Chondrocyte (in vitro differentiated cells): Measurements from ENCODE around the gene FRMD4B. TPM values are rescaled to one million over a fixed set of nuclear protein-coding genes. Genes with fewer than 3 reads are reported as not detected.

ENCODE experiments used
- DNase-seq: peaks from one replicate; pipeline ENCODE4 v3.0.0; 2021; ENCODE audit warnings: mixed read lengths, low spot score
- H3K27ac Mint-ChIP-seq: one replicate; pipeline ENCODE4 v1.8.0; 2021; ENCODE audit warnings: mild to moderate bottlenecking, moderate library complexity, mixed read lengths; ENCODE audit not compliant: unreplicated experiment
- H3K27me3 Mint-ChIP-seq: 2 replicates; pipeline ENCODE4 v1.8.0; 2021; ENCODE audit warnings: low read depth, mixed read lengths
- H3K36me3 Mint-ChIP-seq: 2 replicates; pipeline ENCODE4 v1.8.0; 2021; ENCODE audit warnings: low read depth, mixed read lengths
- H3K4me1 Mint-ChIP-seq: 2 replicates; pipeline ENCODE4 v1.8.0; 2021; ENCODE audit warnings: low read depth, mild to moderate bottlenecking, mixed read lengths
- H3K4me3 Mint-ChIP-seq: one replicate; pipeline ENCODE4 v1.8.0; 2021; ENCODE audit warnings: mild to moderate bottlenecking, moderate library complexity, mixed read lengths; ENCODE audit not compliant: unreplicated experiment
- H3K9me3 Mint-ChIP-seq: 2 replicates; pipeline ENCODE4 v1.8.0; 2021; ENCODE audit warnings: low read depth, mixed read lengths
- total RNA-seq: library from RNA; stranded (reverse); gene quantifications from 3 replicates; pipeline ENCODE4 v1.2.1, GENCODE V29; 2021
- TF ChIP-seq, protein P1 (sequence below): fragments of 200-600 bp; sonication (generic); IDR thresholded peaks from 2 replicates; pipeline ENCODE4 v1.5.0; 2021; ENCODE audit warnings: antibody characterized with exemption, mild to moderate bottlenecking, moderate library complexity

The FRMD4B gene
- total RNA-seq, 1 donor from 2014 or later = 4.1 TPM

DNA sequence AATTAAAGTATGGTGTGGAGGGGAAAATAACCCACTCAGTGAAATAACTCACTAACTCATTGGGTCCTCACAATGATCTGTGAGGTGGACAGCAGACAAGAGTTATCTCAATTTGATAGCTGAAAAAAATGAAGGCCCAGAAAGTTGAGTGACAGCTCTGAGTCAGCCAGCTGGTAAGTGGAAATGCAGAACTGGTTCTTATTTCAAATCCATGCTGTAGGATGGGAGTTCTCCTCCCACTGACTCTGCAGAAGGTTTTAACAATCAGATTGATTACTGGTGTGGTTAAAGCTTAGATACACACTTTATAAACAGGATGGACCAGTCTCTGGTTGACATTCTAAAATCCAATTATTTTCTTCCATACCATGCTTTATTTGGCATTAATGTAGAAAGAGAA is 176.5 kb downstream of the FRMD4B start:
- Mint-ChIP-seq H3K27ac (no peak overlapping the region), H3K36me3 (no peaks in the 10 kb centered on the region), H3K9me3 (no peaks in the 10 kb centered on the region), H3K4me1 (peaks cover 11% of the 10 kb centered on the region), H3K27me3 (no peaks in the 10 kb centered on the region), H3K4me3 (no peak overlapping the region)
- no peak for DNase-seq
- TF ChIP-seq, protein P1, sequence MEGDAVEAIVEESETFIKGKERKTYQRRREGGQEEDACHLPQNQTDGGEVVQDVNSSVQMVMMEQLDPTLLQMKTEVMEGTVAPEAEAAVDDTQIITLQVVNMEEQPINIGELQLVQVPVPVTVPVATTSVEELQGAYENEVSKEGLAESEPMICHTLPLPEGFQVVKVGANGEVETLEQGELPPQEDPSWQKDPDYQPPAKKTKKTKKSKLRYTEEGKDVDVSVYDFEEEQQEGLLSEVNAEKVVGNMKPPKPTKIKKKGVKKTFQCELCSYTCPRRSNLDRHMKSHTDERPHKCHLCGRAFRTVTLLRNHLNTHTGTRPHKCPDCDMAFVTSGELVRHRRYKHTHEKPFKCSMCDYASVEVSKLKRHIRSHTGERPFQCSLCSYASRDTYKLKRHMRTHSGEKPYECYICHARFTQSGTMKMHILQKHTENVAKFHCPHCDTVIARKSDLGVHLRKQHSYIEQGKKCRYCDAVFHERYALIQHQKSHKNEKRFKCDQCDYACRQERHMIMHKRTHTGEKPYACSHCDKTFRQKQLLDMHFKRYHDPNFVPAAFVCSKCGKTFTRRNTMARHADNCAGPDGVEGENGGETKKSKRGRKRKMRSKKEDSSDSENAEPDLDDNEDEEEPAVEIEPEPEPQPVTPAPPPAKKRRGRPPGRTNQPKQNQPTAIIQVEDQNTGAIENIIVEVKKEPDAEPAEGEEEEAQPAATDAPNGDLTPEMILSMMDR = no peak

DNA sequence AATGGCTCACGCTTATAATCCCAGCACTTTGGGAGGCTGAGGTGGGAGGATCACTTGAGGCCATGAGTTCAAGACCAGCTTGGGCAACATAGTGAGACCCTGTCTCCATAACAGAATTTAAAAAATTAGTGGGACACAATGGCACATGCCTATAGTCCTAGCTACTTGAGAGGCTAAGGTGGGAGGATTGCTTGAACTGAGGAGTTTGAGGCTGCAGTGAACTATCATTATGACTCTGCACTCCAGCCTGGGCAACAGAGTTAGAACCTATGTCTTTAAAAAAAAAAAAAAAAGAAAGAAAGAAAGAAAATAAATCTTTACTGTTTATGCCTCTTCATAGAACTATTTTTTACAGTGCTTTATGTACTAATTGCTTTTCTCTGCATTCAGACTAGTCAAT is 178.9 kb downstream of the FRMD4B start:
- Mint-ChIP-seq H3K36me3 (no peaks in the 10 kb centered on the region), H3K4me1 (peaks cover 8% of the 10 kb centered on the region), H3K27ac (no peak overlapping the region), H3K27me3 (no peaks in the 10 kb centered on the region), H3K4me3 (no peak overlapping the region), H3K9me3 (no peaks in the 10 kb centered on the region)
- TF ChIP-seq, protein P1 = no peak
- DNase-seq = no peak

DNA sequence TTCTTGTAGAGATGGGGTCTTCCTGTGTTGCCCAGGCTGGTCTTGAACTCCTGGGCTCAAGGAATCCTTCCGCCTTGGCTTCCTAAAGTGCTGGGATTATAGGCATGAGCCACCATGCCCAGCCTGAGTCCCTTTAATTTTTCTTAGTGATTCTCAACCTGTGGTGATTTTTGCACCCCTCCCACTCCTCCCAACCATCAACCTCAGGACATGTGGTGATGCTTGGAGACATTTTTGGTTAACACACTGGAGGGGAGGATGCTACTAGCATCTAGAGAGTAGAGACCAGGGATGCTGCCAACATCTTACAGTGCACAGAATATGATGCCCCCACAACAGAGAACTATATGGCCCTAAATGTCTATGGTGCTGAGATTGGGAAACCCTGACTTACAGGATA is 180.5 kb downstream of the FRMD4B start:
- H3K4me1 Mint-ChIP-seq = peaks cover 11% of the 10 kb centered on the region
- H3K36me3 Mint-ChIP-seq = no peaks in the 10 kb centered on the region
- no peak overlapping the region for H3K4me3 Mint-ChIP-seq
- no peaks in the 10 kb centered on the region for H3K9me3 Mint-ChIP-seq
- TF ChIP-seq, protein P1 = no peak
- no peak for DNase-seq
- no peak overlapping the region for H3K27ac Mint-ChIP-seq
- H3K27me3 Mint-ChIP-seq = no peaks in the 10 kb centered on the region

DNA sequence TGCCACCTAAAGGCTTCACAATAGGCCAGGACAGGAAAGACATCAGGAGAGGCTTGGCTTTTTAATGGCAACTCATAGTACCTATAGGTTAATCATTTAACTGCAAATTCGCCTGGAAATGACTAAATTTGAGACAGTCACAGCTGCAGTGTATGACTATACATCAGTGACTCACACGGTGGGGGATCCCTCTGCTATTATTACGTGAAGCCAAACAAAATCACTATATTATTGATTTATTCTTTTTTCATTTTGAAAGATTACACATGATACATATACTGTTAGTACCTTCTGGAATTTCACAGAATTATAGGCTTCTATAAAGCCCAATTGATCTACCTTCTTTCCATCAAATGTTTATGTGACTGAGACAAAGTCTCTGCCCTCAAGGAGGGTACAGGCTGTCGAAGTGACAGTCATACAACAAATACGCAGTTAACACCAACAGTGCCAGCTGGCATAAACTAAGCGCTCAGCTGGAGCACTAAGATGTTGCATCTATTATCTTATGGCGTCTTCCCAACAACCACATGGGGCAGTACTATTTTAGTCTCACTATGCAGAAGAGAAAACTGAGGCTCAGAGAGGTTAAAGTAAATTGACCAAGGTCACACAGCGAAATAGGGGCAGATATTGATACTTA is 181.5 kb downstream of the FRMD4B start:
- H3K27ac Mint-ChIP-seq = no peak overlapping the region
- TF ChIP-seq, protein P1 = no peak
- no peak for DNase-seq
- no peaks in the 10 kb centered on the region for H3K27me3 Mint-ChIP-seq
- H3K9me3 Mint-ChIP-seq = no peaks in the 10 kb centered on the region
- no peak overlapping the region for H3K4me3 Mint-ChIP-seq
- H3K4me1 Mint-ChIP-seq = peaks cover 13% of the 10 kb centered on the region
- H3K36me3 Mint-ChIP-seq = no peaks in the 10 kb centered on the region

DNA sequence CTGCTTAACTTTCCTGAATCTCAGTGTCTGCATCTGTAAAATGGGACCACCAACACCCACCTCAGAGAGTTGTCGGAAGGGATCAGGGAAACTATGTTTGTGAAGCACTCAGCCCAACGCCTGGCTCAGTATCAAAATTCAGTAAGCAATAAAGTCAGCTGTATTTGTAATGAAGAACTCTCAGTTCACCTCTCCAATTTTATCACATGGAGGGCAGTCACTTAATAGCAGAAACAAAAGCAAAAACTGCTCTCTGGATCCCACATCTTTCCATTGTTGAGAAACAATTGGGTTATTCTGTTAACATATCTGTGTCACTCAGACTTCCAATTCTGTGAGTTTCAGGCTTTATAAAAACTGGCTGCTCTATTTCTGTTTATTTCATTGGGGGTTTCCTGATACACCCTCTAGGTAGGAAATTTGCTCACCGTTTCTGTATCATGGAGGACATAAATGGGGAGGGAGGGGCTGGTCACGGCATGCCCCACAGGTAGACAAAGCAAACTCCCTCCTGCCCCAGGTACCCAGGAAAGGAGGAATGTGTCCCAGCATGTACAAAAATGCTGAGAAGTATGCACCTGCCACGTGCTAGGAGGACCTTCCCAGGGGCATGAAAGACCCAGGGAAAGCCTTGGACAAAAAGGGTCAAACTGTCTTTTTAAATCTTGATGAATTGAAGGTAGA is 182.1 kb downstream of the FRMD4B start:
- TF ChIP-seq, protein P1 = no peak
- no peak for DNase-seq
- Mint-ChIP-seq H3K4me3 (no peak overlapping the region), H3K4me1 (peaks cover 13% of the 10 kb centered on the region), H3K27ac (no peak overlapping the region), H3K9me3 (no peaks in the 10 kb centered on the region), H3K27me3 (no peaks in the 10 kb centered on the region), H3K36me3 (no peaks in the 10 kb centered on the region)
